GM19043 (cell line): ENCODE measurements around the gene CHST2.
"Not testable (repeated sequence)": the region's sequence is repeated elsewhere in the genome, so short reads cannot be mapped to it uniquely, and the experiment has no call there.

ENCODE experiments used
- ATAC-seq: cut with Tn5 transposase; IDR thresholded peaks from one replicate; pipeline ENCODE4 v1.9.1; 2021; ENCODE audit warnings: low read depth; ENCODE audit not compliant: unreplicated experiment

CHST2 gene, protein sequence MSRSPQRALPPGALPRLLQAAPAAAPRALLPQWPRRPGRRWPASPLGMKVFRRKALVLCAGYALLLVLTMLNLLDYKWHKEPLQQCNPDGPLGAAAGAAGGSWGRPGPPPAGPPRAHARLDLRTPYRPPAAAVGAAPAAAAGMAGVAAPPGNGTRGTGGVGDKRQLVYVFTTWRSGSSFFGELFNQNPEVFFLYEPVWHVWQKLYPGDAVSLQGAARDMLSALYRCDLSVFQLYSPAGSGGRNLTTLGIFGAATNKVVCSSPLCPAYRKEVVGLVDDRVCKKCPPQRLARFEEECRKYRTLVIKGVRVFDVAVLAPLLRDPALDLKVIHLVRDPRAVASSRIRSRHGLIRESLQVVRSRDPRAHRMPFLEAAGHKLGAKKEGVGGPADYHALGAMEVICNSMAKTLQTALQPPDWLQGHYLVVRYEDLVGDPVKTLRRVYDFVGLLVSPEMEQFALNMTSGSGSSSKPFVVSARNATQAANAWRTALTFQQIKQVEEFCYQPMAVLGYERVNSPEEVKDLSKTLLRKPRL

DNA sequence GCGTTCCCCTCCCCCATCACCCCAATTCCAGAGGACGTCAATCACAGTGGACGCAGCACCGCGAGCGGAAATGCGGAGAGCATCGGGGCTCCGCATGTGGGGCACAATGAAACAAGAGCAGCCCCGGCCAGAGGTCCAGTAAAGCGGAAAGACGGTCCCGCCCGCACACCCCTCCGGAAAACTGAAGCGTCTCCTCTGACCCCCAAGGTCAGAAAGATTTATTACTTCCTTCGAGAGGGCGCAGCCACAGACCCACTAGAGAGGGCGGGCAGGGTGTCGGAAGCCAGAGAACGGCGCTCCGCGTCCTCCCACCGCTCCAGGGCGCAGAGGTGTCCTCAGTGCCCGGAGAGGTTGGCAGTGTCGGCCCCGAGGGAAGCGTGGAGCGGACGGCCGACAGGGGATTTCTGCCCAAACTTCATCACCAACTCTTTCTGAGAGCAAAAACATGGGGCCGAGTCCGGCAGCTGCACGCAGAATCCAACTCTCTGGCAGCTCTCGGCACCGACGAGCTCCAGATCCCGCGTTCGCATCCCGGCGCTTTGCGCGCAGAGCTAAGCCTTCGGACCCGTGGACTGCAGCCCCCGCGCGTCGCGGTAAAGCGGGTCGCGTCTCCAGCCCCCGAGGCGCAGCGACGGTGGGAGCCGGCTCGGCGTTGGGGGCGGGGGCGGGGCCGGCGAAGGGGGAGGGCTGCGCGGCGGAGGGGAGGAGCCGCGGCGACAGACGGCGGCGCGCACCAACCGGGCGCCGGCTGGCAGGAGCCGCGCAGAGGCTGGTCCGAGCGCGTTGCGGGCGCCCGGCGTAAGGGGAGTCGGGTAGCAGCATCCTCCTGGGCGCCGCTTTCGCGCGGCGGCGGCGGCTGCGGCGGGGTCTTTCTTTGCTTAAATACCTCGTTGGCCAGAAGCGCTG lies at the start of gene CHST2:
Gene CHST2, plus strand, starts transcription at position 763 of the 906 bp plus-strand sequence. CDS start 1,046 bp downstream, outside the sequence.
- peak; percentile 67 for ATAC-seq

DNA sequence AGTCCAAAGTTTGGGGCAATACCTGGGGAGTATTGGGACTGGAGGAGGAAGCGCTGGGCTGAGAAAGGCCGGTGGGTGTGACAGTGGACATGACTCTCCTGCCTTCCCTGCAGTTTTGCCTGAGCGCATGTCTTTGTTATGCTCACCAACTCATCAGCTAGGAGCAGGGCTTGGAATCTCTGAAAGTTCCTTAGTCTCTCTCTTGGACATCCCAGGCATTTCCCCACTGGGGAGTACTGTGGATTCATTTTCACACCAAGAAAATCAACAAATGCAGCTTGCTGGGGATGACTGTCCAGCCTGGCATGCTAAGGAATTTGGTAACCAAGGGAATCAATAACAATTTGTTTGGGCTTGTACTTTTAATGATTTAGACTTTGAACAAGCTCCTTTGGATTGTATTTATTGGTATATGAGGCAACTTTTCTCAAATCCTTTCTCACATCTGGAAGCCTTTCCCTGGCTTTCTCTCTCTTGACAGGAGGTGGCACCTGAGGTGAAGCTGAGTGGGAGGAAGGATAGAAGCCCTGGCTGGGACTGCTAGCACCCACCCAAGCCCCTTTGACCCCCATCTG lies 48.5 kb upstream of the CHST2 start:
- ATAC-seq, result no peak

DNA sequence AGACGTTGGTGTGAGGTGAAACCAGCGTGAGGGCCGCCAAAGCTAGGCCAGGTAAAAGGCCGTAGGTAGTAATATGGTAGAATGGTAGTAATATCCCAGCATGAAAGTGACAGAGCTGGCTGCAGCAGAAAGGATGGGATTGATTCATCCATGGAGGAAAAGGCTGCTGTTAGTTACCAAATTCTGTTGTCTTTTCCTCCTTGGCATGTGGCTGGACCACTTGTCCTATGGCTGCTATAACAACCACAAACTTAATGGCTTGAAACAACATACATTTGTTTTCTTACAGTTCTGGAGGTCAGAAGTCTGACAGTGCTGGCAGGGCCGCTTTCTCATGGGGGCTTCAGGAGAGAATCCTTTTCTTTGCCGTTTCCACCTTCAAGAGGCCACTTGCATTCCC lies 47.8 kb upstream of the CHST2 start:
- ATAC-seq, result no peak

DNA sequence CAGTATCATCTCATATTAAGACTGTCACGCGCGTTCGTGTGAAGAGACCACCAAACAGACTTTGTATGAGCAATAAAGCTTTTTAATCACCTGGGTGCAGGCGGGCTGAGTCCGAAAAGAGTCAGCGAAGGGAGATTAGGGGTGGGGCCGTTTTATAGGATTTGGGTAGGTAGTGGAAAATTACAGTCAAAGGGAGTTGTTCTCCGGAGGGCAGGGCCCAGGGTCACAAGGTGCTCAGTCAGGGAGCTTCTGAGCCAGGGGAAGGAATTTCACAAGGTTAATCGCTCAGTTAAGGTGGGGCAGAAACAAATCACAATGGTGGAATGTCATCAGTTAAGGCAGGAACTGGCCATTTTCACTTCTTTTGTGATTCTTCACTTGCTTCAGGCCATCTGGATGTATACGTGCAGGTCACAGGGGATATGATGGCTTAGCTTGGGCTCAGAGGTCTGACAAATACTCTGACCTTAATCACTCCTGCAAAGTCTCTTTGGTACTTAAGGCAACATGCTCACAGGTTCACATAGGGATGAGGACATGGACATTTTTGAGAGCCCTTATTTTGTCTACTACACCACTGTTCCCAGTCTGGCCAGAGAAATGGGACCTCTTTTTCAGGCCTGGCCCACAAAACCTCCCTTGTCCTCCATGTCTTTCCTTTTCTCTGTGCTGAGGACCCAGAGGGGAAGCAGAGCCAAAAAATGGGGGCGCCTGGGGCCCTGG lies 47.1 kb upstream of the CHST2 start:
- not testable (repeated sequence) for ATAC-seq

DNA sequence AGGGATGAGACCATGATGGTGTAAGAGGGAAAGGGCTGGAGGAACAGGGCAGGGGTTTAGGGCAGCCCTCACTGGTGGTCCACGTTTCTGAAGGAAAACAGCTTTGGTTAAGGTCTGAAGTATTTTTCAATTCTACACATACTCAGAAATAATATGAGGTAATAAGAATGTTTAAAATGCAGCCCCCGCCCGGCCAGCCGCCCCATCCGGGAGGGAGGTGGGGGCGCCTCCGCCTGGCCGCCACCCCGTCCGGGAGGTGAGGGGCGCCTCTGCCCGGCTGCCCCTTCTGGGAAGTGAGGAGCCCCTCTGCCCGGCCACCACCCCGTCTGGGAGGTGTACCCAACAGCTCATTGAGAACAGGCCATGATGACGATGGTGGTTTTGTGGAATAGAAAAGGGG lies 46.0 kb upstream of the CHST2 start:
- ATAC-seq, result not testable (repeated sequence)

DNA sequence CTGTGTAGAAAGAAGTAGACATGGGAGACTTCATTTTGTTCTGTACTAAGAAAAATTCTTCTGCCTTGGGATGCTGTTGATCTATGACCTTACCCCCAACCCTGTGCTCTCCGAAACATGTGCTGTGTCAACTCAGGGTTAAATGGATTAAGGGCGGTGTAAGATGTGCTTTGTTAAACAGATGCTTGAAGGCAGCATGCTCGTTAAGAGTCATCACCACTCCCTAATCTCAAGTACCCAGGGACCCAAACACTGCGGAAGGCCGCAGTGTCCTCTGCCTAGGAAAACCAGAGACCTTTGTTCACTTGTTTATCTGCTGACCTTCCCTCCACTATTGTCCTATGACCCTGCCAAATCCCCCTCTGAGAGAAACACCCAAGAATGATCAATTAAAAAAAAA lies 45.6 kb upstream of the CHST2 start:
- not testable (repeated sequence) for ATAC-seq

DNA sequence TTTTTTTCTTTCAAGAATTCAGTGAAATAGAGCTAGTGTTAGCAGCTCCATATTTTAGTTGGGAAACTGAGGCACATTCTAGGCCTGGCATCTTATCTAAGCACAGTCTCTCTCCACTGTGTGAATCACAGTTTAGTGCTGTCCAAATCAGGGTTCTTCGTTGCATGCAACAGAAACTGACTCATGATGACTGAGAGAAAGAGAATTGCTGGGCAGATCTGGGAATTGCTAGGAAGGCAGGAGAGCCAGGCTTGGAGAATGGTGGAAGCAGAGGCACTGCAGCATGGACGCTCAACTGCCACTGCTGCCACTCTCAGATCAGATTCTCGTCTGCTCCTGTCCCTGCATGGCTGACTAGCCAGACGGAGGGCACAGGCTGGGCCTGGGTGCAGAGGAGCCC lies 40.7 kb upstream of the CHST2 start:
- no peak for ATAC-seq

DNA sequence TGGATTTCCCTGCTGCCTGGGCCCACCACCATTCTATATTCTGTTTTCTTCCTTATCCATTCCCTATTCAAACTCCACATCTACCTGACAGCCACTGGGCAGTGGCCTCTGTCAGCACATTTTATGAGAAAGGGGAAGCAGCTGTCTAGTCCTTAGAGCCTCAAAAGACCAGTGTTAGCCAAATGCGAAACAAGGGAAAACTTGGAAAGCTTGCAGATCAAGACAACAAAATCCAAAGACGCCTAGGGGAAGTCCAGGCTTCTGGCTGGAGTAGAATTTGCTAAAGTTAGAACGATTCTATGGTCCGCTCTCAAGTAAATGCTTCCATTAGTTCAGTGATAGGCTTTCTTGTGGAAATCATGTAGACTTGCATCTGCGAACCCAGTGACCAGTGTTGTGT lies 39.4 kb upstream of the CHST2 start:
- no peak for ATAC-seq

DNA sequence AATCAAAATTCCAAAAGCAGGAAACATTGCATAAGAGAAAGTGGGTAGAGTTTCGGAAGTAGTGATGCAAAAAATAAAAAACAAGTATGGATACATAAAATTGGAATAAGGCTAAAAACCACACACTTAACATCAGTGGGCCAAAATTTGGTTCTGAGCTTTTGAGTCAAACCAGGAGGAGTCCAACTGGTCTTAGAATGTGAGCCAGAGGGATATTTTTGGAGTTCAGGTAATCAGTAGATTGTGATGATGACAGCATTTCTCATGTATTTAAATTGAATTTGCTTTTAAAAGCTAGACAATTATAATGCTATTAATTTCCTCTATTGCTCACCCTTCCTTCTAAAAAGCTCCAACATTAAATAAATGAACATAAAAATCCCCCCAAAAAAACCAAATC lies 38.2 kb upstream of the CHST2 start:
- no peak for ATAC-seq

DNA sequence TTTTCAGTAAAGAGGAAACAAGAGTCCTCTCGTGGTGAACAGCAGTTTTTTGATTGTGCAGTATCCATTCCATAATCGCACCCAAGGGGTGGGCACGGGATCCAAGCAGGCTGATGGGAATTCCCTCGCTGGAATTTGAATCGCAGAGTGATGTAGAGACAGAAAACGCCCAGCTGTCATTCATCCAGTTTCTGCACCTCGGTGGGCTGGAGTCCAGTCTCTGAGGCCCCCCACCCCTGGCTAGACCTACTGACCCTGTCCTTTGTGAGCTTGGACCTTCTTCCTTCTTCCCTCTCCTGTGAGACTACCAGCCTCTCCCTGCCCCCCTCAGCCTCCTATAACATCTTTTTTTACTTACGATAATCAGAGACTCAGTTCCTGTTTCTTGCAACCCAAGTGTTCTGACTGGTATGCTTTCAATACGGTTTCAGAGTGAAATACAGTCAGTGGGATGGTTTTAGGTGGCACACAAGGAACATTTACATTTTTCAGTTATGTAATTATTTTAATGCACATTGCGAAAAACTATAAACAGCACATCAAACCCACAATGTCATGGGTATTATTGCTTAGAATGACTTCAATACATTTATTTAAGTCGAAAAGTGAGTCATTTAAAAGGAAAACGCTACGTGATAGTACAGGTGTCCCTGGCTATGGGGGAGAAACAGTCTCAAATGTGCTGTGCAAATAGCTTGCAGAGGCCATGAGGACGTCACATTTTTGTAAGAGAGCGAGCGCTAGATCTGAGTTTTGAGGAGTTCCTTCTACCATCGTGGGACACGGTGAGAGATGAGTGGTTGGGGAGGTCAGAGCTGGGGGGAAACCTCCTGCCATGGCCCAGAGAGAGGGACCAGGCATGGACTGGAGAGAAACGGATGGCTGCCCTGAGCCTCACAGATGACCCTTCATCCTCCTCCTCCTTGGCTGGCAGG lies 37.5 kb upstream of the CHST2 start:
- ATAC-seq, result peak; percentile 64

DNA sequence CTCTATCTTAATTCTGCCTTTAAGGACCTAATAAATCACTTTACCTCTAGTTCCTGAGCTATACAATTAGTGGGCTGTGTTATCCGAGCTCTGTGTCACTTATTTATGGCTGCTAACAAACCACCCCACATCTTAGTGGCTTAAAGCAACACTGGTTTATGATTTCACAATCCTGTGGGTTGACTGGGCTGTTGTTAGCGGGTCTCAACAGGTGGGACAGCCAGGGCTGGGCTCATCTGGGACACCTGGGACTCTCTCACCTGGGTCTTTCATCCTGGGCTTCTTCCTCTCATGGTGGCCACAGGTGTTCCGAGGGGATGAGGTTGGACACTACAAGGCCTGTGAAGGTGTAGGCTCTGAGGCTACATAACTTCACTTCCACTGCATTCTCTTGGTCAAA lies 35.8 kb upstream of the CHST2 start:
- no peak for ATAC-seq

DNA sequence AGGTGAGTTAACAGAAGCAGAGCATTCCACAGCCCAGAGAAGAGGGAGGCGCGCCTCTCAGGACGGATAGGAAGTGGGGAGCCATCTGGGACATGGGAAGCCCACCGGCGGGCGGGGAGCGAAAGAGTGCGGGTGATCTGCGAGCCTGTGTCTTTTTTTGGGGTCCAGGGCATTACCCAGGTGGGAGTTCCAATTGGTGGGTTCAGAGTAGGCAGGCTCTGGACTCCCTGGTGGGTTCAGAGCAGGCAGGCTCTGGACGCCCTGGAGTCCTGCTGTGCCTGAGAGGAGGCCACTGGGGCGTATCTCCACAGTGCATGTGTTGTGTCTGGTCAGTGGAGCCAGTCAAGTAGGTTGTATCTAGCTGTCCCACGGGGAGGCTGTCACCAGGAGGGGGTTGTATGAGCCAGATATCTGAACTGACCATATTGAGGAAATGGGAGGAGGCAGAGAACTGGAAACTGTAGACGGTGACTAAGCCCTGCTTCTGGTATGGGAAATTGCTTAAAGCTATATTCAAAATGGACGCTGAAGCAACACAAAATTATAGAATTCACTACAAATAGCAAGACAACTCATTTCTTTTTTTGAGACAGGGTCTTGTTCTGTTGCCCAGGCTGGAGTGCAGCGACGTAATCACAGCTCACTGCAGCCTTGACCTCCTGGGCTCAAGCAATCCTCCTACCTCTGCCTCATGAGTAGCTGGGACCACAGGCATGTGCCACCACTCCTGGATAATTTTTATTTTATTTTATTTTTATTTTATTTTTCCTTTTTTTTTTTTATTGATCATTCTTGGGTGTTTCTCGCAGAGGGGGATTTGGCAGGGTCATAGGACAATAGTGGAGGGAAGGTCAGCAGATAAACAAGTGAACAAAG lies 34.5 kb upstream of the CHST2 start:
- peak; percentile 52 for ATAC-seq

DNA sequence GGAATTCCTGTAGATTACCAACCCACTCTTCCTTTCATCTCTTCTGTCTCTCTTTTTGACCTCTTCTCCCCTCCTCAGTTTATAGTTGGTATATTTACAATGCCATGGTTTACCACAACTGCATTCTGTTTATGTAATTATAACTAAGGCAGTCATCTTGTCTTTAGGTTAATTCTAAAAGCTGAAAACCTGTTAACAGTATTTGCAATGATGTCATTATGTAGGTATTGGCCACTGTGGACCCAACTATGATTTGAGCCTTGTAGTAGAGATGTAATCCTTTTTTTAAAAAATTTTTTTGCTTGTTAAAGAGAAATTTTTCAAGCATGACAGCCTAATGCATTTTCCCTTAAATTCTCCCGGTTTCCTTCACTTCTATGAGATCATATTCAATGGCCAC lies 30.7 kb upstream of the CHST2 start:
- no peak for ATAC-seq

DNA sequence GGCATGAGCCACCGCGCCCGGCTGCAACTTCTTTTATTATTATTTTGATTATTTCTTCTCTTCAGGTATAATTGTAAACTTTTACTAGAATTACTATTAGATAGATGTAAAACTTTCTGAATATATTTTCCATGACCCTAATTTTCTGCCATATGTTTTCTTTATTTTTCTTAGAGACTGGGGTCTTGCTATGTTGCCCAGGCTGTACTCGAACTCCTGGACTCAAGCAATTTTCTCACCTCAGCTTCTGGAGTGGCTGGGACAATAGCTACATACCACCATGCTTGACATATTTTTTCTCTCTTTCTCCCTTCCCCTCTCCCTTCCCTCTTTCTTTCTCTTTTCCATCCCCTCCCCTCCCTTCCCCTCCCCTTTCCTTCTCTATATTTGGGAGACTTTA lies 29.6 kb upstream of the CHST2 start:
- ATAC-seq, result no peak

DNA sequence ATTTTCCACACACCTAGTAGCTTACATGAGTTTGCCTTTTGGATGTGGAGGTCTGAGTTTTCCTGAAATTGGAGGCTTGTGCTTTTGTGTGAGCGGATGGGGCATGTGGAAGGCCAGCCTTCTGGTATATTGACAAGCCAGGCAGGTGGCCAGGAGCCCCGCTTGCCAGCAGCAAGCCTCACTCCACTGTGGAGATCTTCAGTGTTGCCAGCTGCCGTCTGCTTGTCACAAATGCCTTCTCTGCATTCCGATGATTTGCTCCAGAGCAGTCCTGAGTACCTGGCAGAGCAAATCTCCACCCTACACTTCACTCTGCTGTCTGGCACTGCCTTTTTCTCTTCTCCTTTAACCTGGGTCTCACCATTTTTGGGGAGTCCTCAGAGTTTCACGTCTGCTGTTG lies 29.1 kb upstream of the CHST2 start:
- no peak for ATAC-seq

DNA sequence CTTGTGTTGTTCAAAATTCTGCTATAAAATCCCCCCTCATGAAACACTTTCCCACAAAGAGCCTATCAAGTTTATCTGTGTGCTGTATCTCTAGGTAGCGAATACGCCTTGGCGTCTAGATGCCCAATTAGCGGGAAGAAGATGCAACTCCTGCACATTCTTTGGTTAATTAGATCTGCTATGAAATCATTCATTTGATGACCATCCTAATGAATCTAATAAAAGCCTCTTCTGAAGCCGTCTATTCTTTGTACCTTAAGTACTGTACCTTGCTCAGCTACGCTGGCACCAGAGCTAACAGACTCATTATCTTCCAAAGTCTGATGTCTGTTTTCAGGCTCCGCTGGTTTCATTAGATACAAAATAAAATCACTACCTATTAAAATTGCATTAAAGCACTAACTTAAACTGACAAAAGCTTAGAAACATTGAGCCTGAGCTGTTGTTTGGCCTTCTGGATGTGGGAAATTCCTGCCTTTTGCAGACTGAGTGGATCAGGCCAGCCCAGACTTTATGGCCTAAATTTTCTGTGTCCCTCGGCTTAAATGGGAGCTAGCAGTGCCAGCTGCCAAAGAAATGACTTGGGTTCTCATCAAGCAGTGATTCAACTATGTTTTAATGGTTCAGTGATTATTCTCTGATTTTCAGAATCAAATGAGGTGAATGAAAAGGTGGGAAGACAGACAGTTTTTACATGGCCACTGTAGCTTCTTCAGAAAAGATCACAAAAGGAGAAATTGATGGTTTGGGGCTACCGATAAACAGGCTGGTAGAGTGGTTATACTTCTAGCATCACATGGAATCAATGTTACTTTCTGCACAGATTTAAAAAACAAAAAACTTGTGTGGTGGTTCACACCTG lies 28.4 kb upstream of the CHST2 start:
- ATAC-seq, result no peak

DNA sequence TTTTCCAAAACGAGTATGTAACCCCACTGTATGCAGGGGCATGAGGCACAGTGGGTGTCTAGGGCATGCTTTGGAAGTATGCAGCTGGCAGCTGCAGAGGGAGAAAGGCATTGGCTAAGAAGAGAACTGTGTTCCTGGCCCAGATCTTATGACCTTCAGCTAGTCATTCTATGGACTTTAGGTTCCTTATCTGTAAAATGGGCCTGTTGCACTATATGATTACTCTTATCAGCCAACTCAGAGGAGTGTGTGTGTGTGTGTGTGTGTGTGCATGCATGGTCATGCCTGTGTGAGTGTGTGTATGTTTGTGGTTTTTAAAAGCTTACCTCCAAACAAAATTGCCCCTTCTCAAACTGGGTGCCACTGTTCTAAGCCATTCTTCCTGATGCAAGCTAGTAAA lies 27.4 kb upstream of the CHST2 start:
- ATAC-seq, result no peak
